Measurements from ENCODE around the gene MAP1B.

DNA sequence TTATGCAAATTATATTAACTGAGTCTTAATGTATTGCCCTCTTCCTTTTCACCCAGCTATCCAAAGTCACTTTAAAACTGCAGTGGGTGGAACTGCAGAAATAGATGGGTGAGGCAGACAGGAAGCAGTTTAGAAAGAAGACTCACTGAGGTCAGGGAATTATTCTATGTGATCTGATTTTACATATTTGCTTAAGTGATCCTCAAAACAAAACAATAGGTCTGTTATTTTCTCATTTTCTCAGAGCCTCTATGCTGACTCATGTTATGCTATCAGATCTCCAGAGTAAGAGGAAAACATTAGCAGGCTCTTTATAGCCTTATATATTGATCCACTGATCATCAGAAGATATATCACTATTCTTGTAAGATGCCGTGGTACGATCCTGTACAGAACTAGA is 149.3 kb downstream of the MAP1B start:
- TF ChIP-seq EZH2 (IDR thresholded peaks at IDR 0.05; ENCODE audit: low read depth), result no peak
- TF ChIP-seq, protein P1, sequence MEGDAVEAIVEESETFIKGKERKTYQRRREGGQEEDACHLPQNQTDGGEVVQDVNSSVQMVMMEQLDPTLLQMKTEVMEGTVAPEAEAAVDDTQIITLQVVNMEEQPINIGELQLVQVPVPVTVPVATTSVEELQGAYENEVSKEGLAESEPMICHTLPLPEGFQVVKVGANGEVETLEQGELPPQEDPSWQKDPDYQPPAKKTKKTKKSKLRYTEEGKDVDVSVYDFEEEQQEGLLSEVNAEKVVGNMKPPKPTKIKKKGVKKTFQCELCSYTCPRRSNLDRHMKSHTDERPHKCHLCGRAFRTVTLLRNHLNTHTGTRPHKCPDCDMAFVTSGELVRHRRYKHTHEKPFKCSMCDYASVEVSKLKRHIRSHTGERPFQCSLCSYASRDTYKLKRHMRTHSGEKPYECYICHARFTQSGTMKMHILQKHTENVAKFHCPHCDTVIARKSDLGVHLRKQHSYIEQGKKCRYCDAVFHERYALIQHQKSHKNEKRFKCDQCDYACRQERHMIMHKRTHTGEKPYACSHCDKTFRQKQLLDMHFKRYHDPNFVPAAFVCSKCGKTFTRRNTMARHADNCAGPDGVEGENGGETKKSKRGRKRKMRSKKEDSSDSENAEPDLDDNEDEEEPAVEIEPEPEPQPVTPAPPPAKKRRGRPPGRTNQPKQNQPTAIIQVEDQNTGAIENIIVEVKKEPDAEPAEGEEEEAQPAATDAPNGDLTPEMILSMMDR (conservative IDR thresholded peaks at IDR 0.05), result no peak
